Measurements from ENCODE around the gene SOX21.

Gene SOX21

GRCh38 chr13:94678845-94679244 is 33.5 kb downstream of the SOX21 start:
- H3K36me3 ChIP-seq (ENCODE audit: control insufficient read depth, insufficient read depth, low read length): no peaks in the 10 kb centered on the region
- no peak overlapping the region for H3K27ac ChIP-seq (ENCODE audit: insufficient read depth, low read length, poor library complexity, severe bottlenecking)
- no peaks in the 10 kb centered on the region for H3K27me3 ChIP-seq (replicated peaks; ENCODE audit: control insufficient read depth, insufficient read depth, low read length, poor library complexity, severe bottlenecking)
- DNase-seq: no peak
- H3K9me3 ChIP-seq (ENCODE audit: control insufficient read depth, low read length): no peaks in the 10 kb centered on the region
- no peak overlapping the region for H3K4me3 ChIP-seq (ENCODE audit: insufficient read depth, low read depth, low read length, poor library complexity, severe bottlenecking)
- H3K4me1 ChIP-seq (ENCODE audit: control insufficient read depth, insufficient read depth, low read length, poor library complexity, severe bottlenecking): no peaks in the 10 kb centered on the region

- Histone ChIP-seq H3K27me3 (replicated peaks; ENCODE audit: control insufficient read depth, insufficient read depth, low read length, poor library complexity, severe bottlenecking) (no peaks in the 10 kb centered on the region), H3K36me3 (ENCODE audit: control insufficient read depth, insufficient read depth, low read length) (no peaks in the 10 kb centered on the region), H3K4me1 (ENCODE audit: control insufficient read depth, insufficient read depth, low read length, poor library complexity, severe bottlenecking) (no peaks in the 10 kb centered on the region), H3K9me3 (ENCODE audit: control insufficient read depth, low read length) (no peaks in the 10 kb centered on the region), H3K27ac (ENCODE audit: insufficient read depth, low read length, poor library complexity, severe bottlenecking) (no peak overlapping the region), H3K4me3 (ENCODE audit: insufficient read depth, low read depth, low read length, poor library complexity, severe bottlenecking) (no peak overlapping the region)
- DNase-seq: no peak
Measured at GRCh38 chr13:94677799-94678198, 34.5 kb downstream of the SOX21 start.

- peak in 1 of 3 donors; percentile 18 for DNase-seq
- no peaks in the 10 kb centered on the region for H3K9me3 ChIP-seq (ENCODE audit: control insufficient read depth, low read length)
- H3K36me3 ChIP-seq (ENCODE audit: control insufficient read depth, insufficient read depth, low read length): no peaks in the 10 kb centered on the region
- no peaks in the 10 kb centered on the region for H3K27me3 ChIP-seq (replicated peaks; ENCODE audit: control insufficient read depth, insufficient read depth, low read length, poor library complexity, severe bottlenecking)
- H3K4me3 ChIP-seq (ENCODE audit: insufficient read depth, low read depth, low read length, poor library complexity, severe bottlenecking): no peak overlapping the region
- no peaks in the 10 kb centered on the region for H3K4me1 ChIP-seq (ENCODE audit: control insufficient read depth, insufficient read depth, low read length, poor library complexity, severe bottlenecking)
- no peak overlapping the region for H3K27ac ChIP-seq (ENCODE audit: insufficient read depth, low read length, poor library complexity, severe bottlenecking)
Measured at GRCh38 chr13:94674609-94675348, 37.6 kb downstream of the SOX21 start.

GRCh38 chr13:94673851-94674250 is 38.5 kb downstream of the SOX21 start:
- no peak for DNase-seq

GRCh38 chr13:94672400-94672799 is 39.9 kb downstream of the SOX21 start:
- Histone ChIP-seq H3K4me3 (ENCODE audit: insufficient read depth, low read depth, low read length, poor library complexity, severe bottlenecking) (no peak overlapping the region), H3K36me3 (ENCODE audit: control insufficient read depth, insufficient read depth, low read length) (no peaks in the 10 kb centered on the region), H3K9me3 (ENCODE audit: control insufficient read depth, low read length) (no peaks in the 10 kb centered on the region), H3K27me3 (replicated peaks; ENCODE audit: control insufficient read depth, insufficient read depth, low read length, poor library complexity, severe bottlenecking) (no peaks in the 10 kb centered on the region), H3K27ac (ENCODE audit: insufficient read depth, low read length, poor library complexity, severe bottlenecking) (no peak overlapping the region), H3K4me1 (ENCODE audit: control insufficient read depth, insufficient read depth, low read length, poor library complexity, severe bottlenecking) (no peaks in the 10 kb centered on the region)
- DNase-seq: no peak

More at GRCh38 chr13:94673851-94674250, 38.5 kb downstream of the SOX21 start:
- Histone ChIP-seq H3K36me3 (ENCODE audit: control insufficient read depth, insufficient read depth, low read length) (no peaks in the 10 kb centered on the region), H3K4me3 (ENCODE audit: insufficient read depth, low read depth, low read length, poor library complexity, severe bottlenecking) (no peak overlapping the region), H3K27ac (ENCODE audit: insufficient read depth, low read length, poor library complexity, severe bottlenecking) (no peak overlapping the region), H3K4me1 (ENCODE audit: control insufficient read depth, insufficient read depth, low read length, poor library complexity, severe bottlenecking) (no peaks in the 10 kb centered on the region), H3K9me3 (ENCODE audit: control insufficient read depth, low read length) (no peaks in the 10 kb centered on the region), H3K27me3 (replicated peaks; ENCODE audit: control insufficient read depth, insufficient read depth, low read length, poor library complexity, severe bottlenecking) (no peaks in the 10 kb centered on the region)

GRCh38 chr13:94667190-94667589 is 45.2 kb downstream of the SOX21 start:
- H3K4me1 ChIP-seq (ENCODE audit: control insufficient read depth, insufficient read depth, low read length, poor library complexity, severe bottlenecking): no peaks in the 10 kb centered on the region
- no peak overlapping the region for H3K4me3 ChIP-seq (ENCODE audit: insufficient read depth, low read depth, low read length, poor library complexity, severe bottlenecking)
- DNase-seq: no peak
- H3K27ac ChIP-seq (ENCODE audit: insufficient read depth, low read length, poor library complexity, severe bottlenecking): no peak overlapping the region
- no peaks in the 10 kb centered on the region for H3K9me3 ChIP-seq (ENCODE audit: control insufficient read depth, low read length)
- no peaks in the 10 kb centered on the region for H3K27me3 ChIP-seq (replicated peaks; ENCODE audit: control insufficient read depth, insufficient read depth, low read length, poor library complexity, severe bottlenecking)
- H3K36me3 ChIP-seq (ENCODE audit: control insufficient read depth, insufficient read depth, low read length): no peaks in the 10 kb centered on the region

GRCh38 chr13:94666065-94666464 is 46.3 kb downstream of the SOX21 start:
- Histone ChIP-seq H3K36me3 (ENCODE audit: control insufficient read depth, insufficient read depth, low read length) (no peaks in the 10 kb centered on the region), H3K27ac (ENCODE audit: insufficient read depth, low read length, poor library complexity, severe bottlenecking) (no peak overlapping the region), H3K4me1 (ENCODE audit: control insufficient read depth, insufficient read depth, low read length, poor library complexity, severe bottlenecking) (no peaks in the 10 kb centered on the region), H3K9me3 (ENCODE audit: control insufficient read depth, low read length) (no peaks in the 10 kb centered on the region), H3K4me3 (ENCODE audit: insufficient read depth, low read depth, low read length, poor library complexity, severe bottlenecking) (no peak overlapping the region), H3K27me3 (replicated peaks; ENCODE audit: control insufficient read depth, insufficient read depth, low read length, poor library complexity, severe bottlenecking) (no peaks in the 10 kb centered on the region)
- DNase-seq: no peak

GRCh38 chr13:94664889-94665288 is 47.5 kb downstream of the SOX21 start:
- Histone ChIP-seq H3K27ac (ENCODE audit: insufficient read depth, low read length, poor library complexity, severe bottlenecking) (no peak overlapping the region), H3K4me3 (ENCODE audit: insufficient read depth, low read depth, low read length, poor library complexity, severe bottlenecking) (no peak overlapping the region), H3K36me3 (ENCODE audit: control insufficient read depth, insufficient read depth, low read length) (no peaks in the 10 kb centered on the region), H3K9me3 (ENCODE audit: control insufficient read depth, low read length) (no peaks in the 10 kb centered on the region), H3K27me3 (replicated peaks; ENCODE audit: control insufficient read depth, insufficient read depth, low read length, poor library complexity, severe bottlenecking) (no peaks in the 10 kb centered on the region), H3K4me1 (ENCODE audit: control insufficient read depth, insufficient read depth, low read length, poor library complexity, severe bottlenecking) (no peaks in the 10 kb centered on the region)
- DNase-seq: no peak

GRCh38 chr13:94662274-94662945 is 49.9 kb downstream of the SOX21 start:
- Histone ChIP-seq H3K36me3 (ENCODE audit: control insufficient read depth, insufficient read depth, low read length) (no peaks in the 10 kb centered on the region), H3K27ac (ENCODE audit: insufficient read depth, low read length, poor library complexity, severe bottlenecking) (no peak overlapping the region), H3K4me3 (ENCODE audit: insufficient read depth, low read depth, low read length, poor library complexity, severe bottlenecking) (no peak overlapping the region), H3K27me3 (replicated peaks; ENCODE audit: control insufficient read depth, insufficient read depth, low read length, poor library complexity, severe bottlenecking) (no peaks in the 10 kb centered on the region), H3K9me3 (ENCODE audit: control insufficient read depth, low read length) (no peaks in the 10 kb centered on the region), H3K4me1 (ENCODE audit: control insufficient read depth, insufficient read depth, low read length, poor library complexity, severe bottlenecking) (no peaks in the 10 kb centered on the region)
- DNase-seq: no peak

GRCh38 chr13:94661406-94661805 is 50.9 kb downstream of the SOX21 start:
- DNase-seq: no peak
- Histone ChIP-seq H3K27ac (ENCODE audit: insufficient read depth, low read length, poor library complexity, severe bottlenecking) (no peak overlapping the region), H3K9me3 (ENCODE audit: control insufficient read depth, low read length) (no peaks in the 10 kb centered on the region)

More at GRCh38 chr13:94661406-94661805, 50.9 kb downstream of the SOX21 start:
- H3K4me3 ChIP-seq (ENCODE audit: insufficient read depth, low read depth, low read length, poor library complexity, severe bottlenecking): no peak overlapping the region
- H3K36me3 ChIP-seq (ENCODE audit: control insufficient read depth, insufficient read depth, low read length): no peaks in the 10 kb centered on the region
- no peaks in the 10 kb centered on the region for H3K27me3 ChIP-seq (replicated peaks; ENCODE audit: control insufficient read depth, insufficient read depth, low read length, poor library complexity, severe bottlenecking)
- H3K4me1 ChIP-seq (ENCODE audit: control insufficient read depth, insufficient read depth, low read length, poor library complexity, severe bottlenecking): no peaks in the 10 kb centered on the region

Data from effector memory CD4-positive, alpha-beta T cell (primary cell).